GM10248 (cell line): Measurements from ENCODE around the gene ATOH8.

ENCODE experiments used
- CTCF ChIA-PET: fragments of 300-600 bp; sonication (Branson Sonifier 250); formaldehyde crosslinking; extraction: SDS; loops from one replicate; lab custom pipeline; 2021; ENCODE audit warnings: antibody characterized with exemption; lab: Yijun Ruan, JAX
- POLR2A ChIA-PET: fragments of 350-650 bp; sonication (Branson Sonifier 250); formaldehyde crosslinking; extraction: SDS; loops from one replicate; lab custom pipeline; 2020; ENCODE audit warnings: antibody characterized with exemption; lab: Yijun Ruan, JAX
- DNase-seq: peaks from one replicate; pipeline ENCODE4 v3.0.0; 2012; ENCODE audit errors: extremely low spot score
- TF ChIP-seq, protein P1 (sequence below): IDR thresholded peaks from 2 replicates; pipeline ENCODE4 v1.5.1; 2012; ENCODE audit warnings: mild to moderate bottlenecking, low read depth; ENCODE audit errors: extremely low read depth, missing control alignments, control extremely low read depth

ATOH8 gene

DNA sequence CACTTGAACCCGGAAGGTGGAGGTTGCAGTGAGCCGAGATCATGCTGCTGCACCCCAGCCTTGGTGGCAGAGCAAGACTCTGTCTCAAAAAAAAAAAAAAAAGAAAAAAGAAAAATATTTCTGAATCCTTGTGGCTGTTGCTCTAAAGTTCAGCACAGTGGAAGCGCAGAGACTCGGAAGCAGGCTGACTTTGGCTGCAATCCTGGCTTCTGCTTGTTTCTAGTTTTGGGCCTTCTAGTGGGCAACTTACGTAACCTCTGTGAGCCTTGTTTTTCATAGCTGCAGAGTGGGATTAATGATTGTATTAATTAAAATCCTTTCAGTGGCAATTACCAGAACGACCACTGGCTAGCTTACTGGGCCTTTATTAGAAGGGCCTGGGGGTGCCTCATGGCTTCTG is 31.3 kb upstream of the ATOH8 start:
- ChIA-PET CTCF (interaction anchor here (1.5 to 4.5 kb wide), 3 partner anchors 14 to 91 kb away, joined by 4 to 27 read pairs (median 10); no protein-coding TSS in a partner anchor), POLR2A (no interaction called here)
- DNase-seq = no peak
- TF ChIP-seq, protein P1, sequence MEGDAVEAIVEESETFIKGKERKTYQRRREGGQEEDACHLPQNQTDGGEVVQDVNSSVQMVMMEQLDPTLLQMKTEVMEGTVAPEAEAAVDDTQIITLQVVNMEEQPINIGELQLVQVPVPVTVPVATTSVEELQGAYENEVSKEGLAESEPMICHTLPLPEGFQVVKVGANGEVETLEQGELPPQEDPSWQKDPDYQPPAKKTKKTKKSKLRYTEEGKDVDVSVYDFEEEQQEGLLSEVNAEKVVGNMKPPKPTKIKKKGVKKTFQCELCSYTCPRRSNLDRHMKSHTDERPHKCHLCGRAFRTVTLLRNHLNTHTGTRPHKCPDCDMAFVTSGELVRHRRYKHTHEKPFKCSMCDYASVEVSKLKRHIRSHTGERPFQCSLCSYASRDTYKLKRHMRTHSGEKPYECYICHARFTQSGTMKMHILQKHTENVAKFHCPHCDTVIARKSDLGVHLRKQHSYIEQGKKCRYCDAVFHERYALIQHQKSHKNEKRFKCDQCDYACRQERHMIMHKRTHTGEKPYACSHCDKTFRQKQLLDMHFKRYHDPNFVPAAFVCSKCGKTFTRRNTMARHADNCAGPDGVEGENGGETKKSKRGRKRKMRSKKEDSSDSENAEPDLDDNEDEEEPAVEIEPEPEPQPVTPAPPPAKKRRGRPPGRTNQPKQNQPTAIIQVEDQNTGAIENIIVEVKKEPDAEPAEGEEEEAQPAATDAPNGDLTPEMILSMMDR = no peak

- TF ChIP-seq, protein P1 = no peak
- ChIA-PET CTCF (interaction anchor here (0.9 to 4.5 kb wide), 10 partner anchors 11 to 356 kb away, joined by 3 to 35 read pairs (median 8); no protein-coding TSS in a partner anchor), POLR2A (no interaction called here)
- no peak for DNase-seq
Observed at GRCh38 chr2:85723707-85724360, 30.0 kb upstream of the ATOH8 start.

DNA sequence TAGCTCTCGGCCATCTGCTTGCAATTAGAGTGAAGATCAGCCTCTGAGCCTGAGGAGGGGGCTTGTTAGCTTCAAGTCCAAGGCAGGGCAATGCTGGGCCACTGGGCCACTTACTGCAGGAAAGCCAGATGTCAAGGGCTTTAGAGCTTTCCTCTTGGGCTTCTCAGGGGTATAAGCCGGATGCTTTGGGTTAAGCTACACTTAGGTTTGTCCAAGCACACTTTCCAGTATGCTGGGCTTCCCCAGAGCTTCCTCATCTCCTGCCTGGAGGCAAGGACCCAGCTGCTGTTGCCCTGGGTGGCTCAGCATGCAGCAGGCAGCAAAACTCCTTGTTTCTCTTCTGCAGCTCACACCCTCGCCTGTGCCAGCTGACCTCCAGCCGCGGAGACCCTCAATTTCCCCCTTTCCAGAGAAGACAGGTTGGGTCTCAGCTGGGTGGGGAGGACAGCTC is 29.0 kb upstream of the ATOH8 start:
- CTCF ChIA-PET = interaction anchor here (0.9 to 4.5 kb wide), 15 partner anchors 8 to 355 kb away, joined by 3 to 35 read pairs (median 5); no protein-coding TSS in a partner anchor
- no peak for DNase-seq
- POLR2A ChIA-PET = interaction anchor here (0.6 kb wide), 1 partner anchor 22 kb away, joined by 4 read pairs; no protein-coding TSS in a partner anchor
- TF ChIP-seq, protein P1 = no peak

- no peak for DNase-seq
- CTCF ChIA-PET = interaction anchor here (0.9 to 4.5 kb wide), 13 partner anchors 9 to 355 kb away, joined by 3 to 35 read pairs (median 6); no protein-coding TSS in a partner anchor
- POLR2A ChIA-PET = interaction anchor here (0.6 kb wide), 1 partner anchor 21 kb away, joined by 4 read pairs; no protein-coding TSS in a partner anchor
- TF ChIP-seq, protein P1 = no peak
Observed at GRCh38 chr2:85725451-85725850, 28.3 kb upstream of the ATOH8 start.

DNA sequence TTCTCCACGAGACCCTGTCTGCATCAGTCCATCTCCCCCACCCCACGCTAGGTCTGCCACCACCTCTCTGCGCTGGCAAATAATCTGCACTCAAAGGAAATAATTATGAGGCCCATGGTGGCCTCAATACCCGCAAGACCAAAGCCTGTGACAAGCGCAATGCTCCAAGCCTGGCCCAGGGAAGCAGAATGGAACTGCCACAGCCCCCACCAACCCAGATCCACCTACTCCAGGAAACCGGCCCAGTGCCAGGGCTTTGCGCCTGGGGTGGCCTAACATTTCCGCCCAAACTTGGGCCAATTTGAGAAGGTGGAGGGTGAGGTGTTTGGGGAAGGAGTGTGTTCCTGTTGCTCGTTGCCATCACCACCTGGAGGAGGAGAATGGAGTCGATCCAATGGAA is 26.0 kb upstream of the ATOH8 start:
- TF ChIP-seq, protein P1 = no peak
- ChIA-PET CTCF (interaction anchor here (1.1 kb wide), 1 partner anchor 84 kb away, joined by 4 read pairs; no protein-coding TSS in a partner anchor), POLR2A (no interaction called here)
- DNase-seq = no peak

GRCh38 chr2:85728342-85728741 is 25.4 kb upstream of the ATOH8 start:
- ChIA-PET CTCF (interaction anchor here (0.7 to 2.5 kb wide), 49 partner anchors 9 to 461 kb away, joined by 3 to 140 read pairs (median 4); partner anchors contain the start of gene ATOH8), POLR2A (no interaction called here)
- no peak for DNase-seq
- TF ChIP-seq, protein P1 = no peak
